GM11168 (cell line): ENCODE results near the gene SCGB1A1.

Experiments
- in situ Hi-C: fragments of 300-500 bp; cut with MboI; formaldehyde crosslinking; loops from one replicate; pipeline ENCODE4 v1.12.0; 2022; ENCODE audit warnings: low sequenced_read_pairs; ENCODE audit not compliant: unreplicated experiment

The SCGB1A1 gene

GRCh38 chr11:62395885-62396551 lies 22.8 kb upstream of the SCGB1A1 start:
- in situ Hi-C loops, result no loop called here

GRCh38 chr11:62398011-62398994 lies 20.5 kb upstream of the SCGB1A1 start:
- in situ Hi-C loops, result no loop called here

- in situ Hi-C loops, result no loop called here
These were observed 19.5 kb upstream of the SCGB1A1 start for GRCh38 chr11:62399172-62399877.

- in situ Hi-C loops, result no loop called here
These were observed 19.0 kb upstream of the SCGB1A1 start for GRCh38 chr11:62399878-62400266.

GRCh38 chr11:62400281-62400680 lies 18.6 kb upstream of the SCGB1A1 start:
- in situ Hi-C loops, result no loop called here

- in situ Hi-C loops, result no loop called here
These were observed 18.1 kb upstream of the SCGB1A1 start for GRCh38 chr11:62400760-62401159.

GRCh38 chr11:62401356-62401755 lies 17.5 kb upstream of the SCGB1A1 start:
- in situ Hi-C loops, result no loop called here

GRCh38 chr11:62401811-62402210 lies 17.0 kb upstream of the SCGB1A1 start:
- in situ Hi-C loops, result no loop called here

GRCh38 chr11:62402226-62402959 lies 16.4 kb upstream of the SCGB1A1 start:
- in situ Hi-C loops, result no loop called here

- in situ Hi-C loops, result no loop called here
These were observed 15.7 kb upstream of the SCGB1A1 start for GRCh38 chr11:62402960-62403730.

GRCh38 chr11:62404435-62404834 lies 14.4 kb upstream of the SCGB1A1 start:
- in situ Hi-C loops, result no loop called here

GRCh38 chr11:62404901-62405300 lies 13.9 kb upstream of the SCGB1A1 start:
- in situ Hi-C loops, result no loop called here

- in situ Hi-C loops, result no loop called here
These were observed 12.8 kb upstream of the SCGB1A1 start for GRCh38 chr11:62406034-62406433.

- in situ Hi-C loops, result no loop called here
These were observed 9.0 kb upstream of the SCGB1A1 start for GRCh38 chr11:62409831-62410230.

- in situ Hi-C loops, result no loop called here
These were observed 7.9 kb upstream of the SCGB1A1 start for GRCh38 chr11:62410972-62411371.

GRCh38 chr11:62411524-62411923 lies 7.3 kb upstream of the SCGB1A1 start:
- in situ Hi-C loops, result no loop called here

- in situ Hi-C loops, result no loop called here
These were observed 5.7 kb upstream of the SCGB1A1 start for GRCh38 chr11:62413060-62413696.

- in situ Hi-C loops, result no loop called here
These were observed 2.2 kb upstream of the SCGB1A1 start for GRCh38 chr11:62416596-62416995.

- in situ Hi-C loops, result no loop called here
These were observed 697 bp upstream of the SCGB1A1 start for GRCh38 chr11:62418136-62418535.
